ENCODE results near the gene CEL. TPM values are rescaled to one million over a fixed set of nuclear protein-coding genes. Genes with fewer than 3 reads are reported as not detected.

Gene CEL
- total and polyA plus RNA-seq, 2 experiments from 2014 or later: 0.27 to 2.3 TPM

DNA sequence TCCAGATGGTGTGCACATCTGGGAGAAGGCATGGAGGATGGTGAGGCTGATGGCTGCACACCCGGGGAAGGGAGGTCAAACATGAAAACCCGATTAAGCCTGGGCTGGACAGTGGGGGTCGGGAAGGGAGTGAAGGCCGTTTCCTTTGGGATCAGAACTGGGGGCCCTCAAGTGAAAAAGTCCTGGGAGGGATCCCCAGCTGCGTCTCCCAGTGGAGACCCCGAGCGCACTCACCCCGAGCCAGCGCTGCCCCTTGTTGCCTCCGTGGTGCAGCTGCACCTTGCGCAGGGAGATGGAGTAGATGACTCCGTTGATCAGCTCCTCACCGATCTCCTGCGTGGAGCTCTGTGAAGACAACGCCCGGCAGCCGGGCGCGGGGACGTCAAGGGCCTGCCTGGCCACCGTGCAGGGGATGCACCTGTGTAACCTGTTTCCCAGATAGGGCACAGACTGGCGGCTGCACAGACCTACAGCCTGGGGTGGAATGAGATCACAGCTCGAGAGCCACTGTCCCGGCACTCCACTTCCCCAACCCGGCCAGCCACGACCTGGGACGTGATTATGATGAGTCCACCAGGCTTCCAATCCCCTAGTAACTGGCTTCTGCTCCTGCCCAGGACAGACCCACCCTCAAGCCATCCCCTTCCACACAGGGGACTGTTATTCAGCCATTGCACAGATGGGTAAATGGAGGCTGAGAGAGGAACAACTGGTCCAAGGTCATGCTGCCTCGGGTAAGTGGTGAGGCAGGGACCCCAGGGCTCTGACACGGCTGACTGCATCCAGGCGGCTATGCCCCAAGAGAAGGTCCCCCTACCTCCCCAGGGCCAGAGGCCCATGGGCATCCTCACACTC is 50.3 kb downstream of the CEL start:
- Histone ChIP-seq H2AFZ (no peak overlapping the region), H3K27me3 (ENCODE audit: insufficient read depth) (0 out of 2 replicates have a peak, but pooled peaks cover 1% of the 10 kb centered on the region), H3K27ac (ENCODE audit: low read depth) (no peak overlapping the region), H3K9me2 (ENCODE audit: insufficient read depth) (no peaks in the 10 kb centered on the region), H3K4me3 (no peak overlapping the region), H3K4me1 (ENCODE audit: insufficient read depth) (no peaks in the 10 kb centered on the region), H3K79me2 (replicated peaks; ENCODE audit: insufficient read depth) (no peaks in the 10 kb centered on the region), H3F3A (replicated peaks; ENCODE audit: low read depth) (no peaks in the 10 kb centered on the region), H4K20me1 (replicated peaks; ENCODE audit: insufficient read depth) (no peaks in the 10 kb centered on the region; the same call in 1 of the 2 replicates), H3K4me2 (no peak overlapping the region), H3K36me3 (ENCODE audit: insufficient read depth) (no peaks in the 10 kb centered on the region)
- peaks cover 9% of the 10 kb centered on the region for H3K27me3 Mint-ChIP-seq (ENCODE audit: insufficient read depth, low read depth, poor library complexity)
- peaks cover 6% of the 10 kb centered on the region; the same call in 2 of the 3 replicates for H3K36me3 Mint-ChIP-seq (ENCODE audit: low read depth)
- H3K27ac Mint-ChIP-seq: no peak overlapping the region
- no peak for DNase-seq (ENCODE audit: low spot score)
- H3K4me3 Mint-ChIP-seq: no peak overlapping the region
- no peaks in the 10 kb centered on the region for H3K9me3 Mint-ChIP-seq
- peaks cover 4% of the 10 kb centered on the region for H3K4me1 Mint-ChIP-seq
- ATAC-seq: no peak
- TF ChIP-seq, protein P1, sequence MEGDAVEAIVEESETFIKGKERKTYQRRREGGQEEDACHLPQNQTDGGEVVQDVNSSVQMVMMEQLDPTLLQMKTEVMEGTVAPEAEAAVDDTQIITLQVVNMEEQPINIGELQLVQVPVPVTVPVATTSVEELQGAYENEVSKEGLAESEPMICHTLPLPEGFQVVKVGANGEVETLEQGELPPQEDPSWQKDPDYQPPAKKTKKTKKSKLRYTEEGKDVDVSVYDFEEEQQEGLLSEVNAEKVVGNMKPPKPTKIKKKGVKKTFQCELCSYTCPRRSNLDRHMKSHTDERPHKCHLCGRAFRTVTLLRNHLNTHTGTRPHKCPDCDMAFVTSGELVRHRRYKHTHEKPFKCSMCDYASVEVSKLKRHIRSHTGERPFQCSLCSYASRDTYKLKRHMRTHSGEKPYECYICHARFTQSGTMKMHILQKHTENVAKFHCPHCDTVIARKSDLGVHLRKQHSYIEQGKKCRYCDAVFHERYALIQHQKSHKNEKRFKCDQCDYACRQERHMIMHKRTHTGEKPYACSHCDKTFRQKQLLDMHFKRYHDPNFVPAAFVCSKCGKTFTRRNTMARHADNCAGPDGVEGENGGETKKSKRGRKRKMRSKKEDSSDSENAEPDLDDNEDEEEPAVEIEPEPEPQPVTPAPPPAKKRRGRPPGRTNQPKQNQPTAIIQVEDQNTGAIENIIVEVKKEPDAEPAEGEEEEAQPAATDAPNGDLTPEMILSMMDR (conservative IDR thresholded peaks at IDR 0.05; ENCODE audit: low read depth in 2 of 2): no peak
- TF ChIP-seq STAT1 (IDR thresholded peaks at IDR 0.05; ENCODE audit: unreplicated experiment) (no peak), POLR2AphosphoS5 (IDR thresholded peaks at IDR 0.05; ENCODE audit: low read depth) (no peak), EZH2phosphoT487 (IDR thresholded peaks at IDR 0.05; ENCODE audit: unreplicated experiment) (no peak), NANOG (IDR thresholded peaks at IDR 0.05; ENCODE audit: borderline replicate concordance) (no peak), CREB1 (CRISPR knock-in tag; IDR thresholded peaks at IDR 0.05; ENCODE audit: low read depth) (no peak), ZNF331 (CRISPR knock-in tag; IDR thresholded peaks at IDR 0.05; ENCODE audit: low read depth) (no peak), ZNF114 (CRISPR knock-in tag; IDR thresholded peaks at IDR 0.05) (no peak), EZH2 (IDR thresholded peaks at IDR 0.05; ENCODE audit: low read depth, unreplicated experiment) (no peak), JUNB (IDR thresholded peaks at IDR 0.05; ENCODE audit: unreplicated experiment) (no peak)
- TF ChIP-seq, protein P2, sequence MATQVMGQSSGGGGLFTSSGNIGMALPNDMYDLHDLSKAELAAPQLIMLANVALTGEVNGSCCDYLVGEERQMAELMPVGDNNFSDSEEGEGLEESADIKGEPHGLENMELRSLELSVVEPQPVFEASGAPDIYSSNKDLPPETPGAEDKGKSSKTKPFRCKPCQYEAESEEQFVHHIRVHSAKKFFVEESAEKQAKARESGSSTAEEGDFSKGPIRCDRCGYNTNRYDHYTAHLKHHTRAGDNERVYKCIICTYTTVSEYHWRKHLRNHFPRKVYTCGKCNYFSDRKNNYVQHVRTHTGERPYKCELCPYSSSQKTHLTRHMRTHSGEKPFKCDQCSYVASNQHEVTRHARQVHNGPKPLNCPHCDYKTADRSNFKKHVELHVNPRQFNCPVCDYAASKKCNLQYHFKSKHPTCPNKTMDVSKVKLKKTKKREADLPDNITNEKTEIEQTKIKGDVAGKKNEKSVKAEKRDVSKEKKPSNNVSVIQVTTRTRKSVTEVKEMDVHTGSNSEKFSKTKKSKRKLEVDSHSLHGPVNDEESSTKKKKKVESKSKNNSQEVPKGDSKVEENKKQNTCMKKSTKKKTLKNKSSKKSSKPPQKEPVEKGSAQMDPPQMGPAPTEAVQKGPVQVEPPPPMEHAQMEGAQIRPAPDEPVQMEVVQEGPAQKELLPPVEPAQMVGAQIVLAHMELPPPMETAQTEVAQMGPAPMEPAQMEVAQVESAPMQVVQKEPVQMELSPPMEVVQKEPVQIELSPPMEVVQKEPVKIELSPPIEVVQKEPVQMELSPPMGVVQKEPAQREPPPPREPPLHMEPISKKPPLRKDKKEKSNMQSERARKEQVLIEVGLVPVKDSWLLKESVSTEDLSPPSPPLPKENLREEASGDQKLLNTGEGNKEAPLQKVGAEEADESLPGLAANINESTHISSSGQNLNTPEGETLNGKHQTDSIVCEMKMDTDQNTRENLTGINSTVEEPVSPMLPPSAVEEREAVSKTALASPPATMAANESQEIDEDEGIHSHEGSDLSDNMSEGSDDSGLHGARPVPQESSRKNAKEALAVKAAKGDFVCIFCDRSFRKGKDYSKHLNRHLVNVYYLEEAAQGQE (IDR thresholded peaks at IDR 0.05; ENCODE audit: unreplicated experiment): no peak
- TF ChIP-seq, protein P3, sequence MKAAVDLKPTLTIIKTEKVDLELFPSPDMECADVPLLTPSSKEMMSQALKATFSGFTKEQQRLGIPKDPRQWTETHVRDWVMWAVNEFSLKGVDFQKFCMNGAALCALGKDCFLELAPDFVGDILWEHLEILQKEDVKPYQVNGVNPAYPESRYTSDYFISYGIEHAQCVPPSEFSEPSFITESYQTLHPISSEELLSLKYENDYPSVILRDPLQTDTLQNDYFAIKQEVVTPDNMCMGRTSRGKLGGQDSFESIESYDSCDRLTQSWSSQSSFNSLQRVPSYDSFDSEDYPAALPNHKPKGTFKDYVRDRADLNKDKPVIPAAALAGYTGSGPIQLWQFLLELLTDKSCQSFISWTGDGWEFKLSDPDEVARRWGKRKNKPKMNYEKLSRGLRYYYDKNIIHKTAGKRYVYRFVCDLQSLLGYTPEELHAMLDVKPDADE (IDR thresholded peaks at IDR 0.05): no peak
- TF ChIP-seq, protein P4, sequence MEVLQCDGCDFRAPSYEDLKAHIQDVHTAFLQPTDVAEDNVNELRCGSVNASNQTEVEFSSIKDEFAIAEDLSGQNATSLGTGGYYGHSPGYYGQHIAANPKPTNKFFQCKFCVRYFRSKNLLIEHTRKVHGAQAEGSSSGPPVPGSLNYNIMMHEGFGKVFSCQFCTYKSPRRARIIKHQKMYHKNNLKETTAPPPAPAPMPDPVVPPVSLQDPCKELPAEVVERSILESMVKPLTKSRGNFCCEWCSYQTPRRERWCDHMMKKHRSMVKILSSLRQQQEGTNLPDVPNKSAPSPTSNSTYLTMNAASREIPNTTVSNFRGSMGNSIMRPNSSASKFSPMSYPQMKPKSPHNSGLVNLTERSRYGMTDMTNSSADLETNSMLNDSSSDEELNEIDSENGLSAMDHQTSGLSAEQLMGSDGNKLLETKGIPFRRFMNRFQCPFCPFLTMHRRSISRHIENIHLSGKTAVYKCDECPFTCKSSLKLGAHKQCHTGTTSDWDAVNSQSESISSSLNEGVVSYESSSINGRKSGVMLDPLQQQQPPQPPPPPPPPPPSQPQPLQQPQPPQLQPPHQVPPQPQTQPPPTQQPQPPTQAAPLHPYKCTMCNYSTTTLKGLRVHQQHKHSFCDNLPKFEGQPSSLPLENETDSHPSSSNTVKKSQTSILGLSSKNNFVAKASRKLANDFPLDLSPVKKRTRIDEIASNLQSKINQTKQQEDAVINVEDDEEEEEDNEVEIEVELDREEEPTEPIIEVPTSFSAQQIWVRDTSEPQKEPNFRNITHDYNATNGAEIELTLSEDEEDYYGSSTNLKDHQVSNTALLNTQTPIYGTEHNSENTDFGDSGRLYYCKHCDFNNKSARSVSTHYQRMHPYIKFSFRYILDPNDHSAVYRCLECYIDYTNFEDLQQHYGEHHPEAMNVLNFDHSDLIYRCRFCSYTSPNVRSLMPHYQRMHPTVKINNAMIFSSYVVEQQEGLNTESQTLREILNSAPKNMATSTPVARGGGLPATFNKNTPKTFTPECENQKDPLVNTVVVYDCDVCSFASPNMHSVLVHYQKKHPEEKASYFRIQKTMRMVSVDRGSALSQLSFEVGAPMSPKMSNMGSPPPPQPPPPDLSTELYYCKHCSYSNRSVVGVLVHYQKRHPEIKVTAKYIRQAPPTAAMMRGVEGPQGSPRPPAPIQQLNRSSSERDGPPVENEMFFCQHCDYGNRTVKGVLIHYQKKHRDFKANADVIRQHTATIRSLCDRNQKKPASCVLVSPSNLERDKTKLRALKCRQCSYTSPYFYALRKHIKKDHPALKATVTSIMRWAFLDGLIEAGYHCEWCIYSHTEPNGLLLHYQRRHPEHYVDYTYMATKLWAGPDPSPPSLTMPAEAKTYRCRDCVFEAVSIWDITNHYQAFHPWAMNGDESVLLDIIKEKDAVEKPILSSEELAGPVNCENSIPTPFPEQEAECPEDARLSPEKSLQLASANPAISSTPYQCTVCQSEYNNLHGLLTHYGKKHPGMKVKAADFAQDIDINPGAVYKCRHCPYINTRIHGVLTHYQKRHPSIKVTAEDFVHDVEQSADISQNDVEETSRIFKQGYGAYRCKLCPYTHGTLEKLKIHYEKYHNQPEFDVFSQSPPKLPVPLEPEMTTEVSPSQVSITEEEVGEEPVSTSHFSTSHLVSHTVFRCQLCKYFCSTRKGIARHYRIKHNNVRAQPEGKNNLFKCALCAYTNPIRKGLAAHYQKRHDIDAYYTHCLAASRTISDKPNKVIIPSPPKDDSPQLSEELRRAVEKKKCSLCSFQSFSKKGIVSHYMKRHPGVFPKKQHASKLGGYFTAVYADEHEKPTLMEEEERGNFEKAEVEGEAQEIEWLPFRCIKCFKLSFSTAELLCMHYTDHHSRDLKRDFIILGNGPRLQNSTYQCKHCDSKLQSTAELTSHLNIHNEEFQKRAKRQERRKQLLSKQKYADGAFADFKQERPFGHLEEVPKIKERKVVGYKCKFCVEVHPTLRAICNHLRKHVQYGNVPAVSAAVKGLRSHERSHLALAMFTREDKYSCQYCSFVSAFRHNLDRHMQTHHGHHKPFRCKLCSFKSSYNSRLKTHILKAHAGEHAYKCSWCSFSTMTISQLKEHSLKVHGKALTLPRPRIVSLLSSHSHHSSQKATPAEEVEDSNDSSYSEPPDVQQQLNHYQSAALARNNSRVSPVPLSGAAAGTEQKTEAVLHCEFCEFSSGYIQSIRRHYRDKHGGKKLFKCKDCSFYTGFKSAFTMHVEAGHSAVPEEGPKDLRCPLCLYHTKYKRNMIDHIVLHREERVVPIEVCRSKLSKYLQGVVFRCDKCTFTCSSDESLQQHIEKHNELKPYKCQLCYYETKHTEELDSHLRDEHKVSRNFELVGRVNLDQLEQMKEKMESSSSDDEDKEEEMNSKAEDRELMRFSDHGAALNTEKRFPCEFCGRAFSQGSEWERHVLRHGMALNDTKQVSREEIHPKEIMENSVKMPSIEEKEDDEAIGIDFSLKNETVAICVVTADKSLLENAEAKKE (CRISPR knock-in tag; IDR thresholded peaks at IDR 0.05): no peak
